ENCODE results near the gene PDE9A.

DNA sequence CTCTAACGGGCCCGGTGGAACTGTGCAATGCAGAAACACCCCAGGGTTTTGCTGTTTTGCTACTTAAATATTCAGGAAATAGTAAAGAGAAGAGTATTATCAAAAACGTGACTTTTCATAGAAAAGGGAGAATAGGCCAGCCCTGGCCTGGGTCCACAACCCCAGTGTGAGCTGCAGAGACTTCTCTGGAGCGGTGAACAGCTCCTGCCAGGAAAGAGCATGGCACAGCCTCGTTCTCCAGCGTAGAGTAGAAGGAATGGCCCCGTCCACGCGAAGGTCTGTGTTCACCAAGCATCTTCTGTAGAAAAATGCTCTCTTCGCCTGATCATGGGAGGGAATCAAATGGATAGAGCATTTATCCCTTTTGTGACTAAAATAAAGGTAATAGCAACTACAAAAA, 51.4 kb downstream of the PDE9A start:
- no peak for TF ChIP-seq CTCF (IDR thresholded peaks at IDR 0.05)
- TF ChIP-seq POLR2A (IDR thresholded peaks at IDR 0.05; ENCODE audit: low read depth) = no peak
- TF ChIP-seq POLR2AphosphoS5 (IDR thresholded peaks at IDR 0.05) = no peak

Measured in esophagus muscularis mucosa (tissue), 3 donors.